ENCODE measurements around the gene AMDHD1.

DNA sequence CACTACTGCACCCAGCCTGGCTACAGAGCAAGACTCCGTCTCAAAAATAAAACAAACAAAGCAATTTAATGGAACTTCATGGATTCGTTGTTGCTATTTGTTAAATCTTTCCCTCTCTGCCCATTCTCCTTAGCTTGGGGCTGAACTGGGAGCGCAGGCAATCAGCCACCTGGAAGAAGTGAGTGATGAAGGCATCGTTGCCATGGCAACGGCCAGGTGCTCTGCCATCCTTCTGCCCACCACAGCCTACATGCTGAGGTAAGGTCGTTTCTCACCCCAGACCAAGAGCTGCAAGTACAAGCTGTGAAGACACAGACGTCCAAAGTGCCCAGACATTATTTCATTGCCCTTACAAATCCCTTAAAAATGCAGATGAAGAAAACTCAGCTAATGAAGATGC is 19.1 kb downstream of the AMDHD1 start:
- TF ChIP-seq CTCF (IDR thresholded peaks at IDR 0.05 in 8 of 11, conservative IDR thresholded peaks at IDR 0.05 in 3 of 11) (no peak), POLR2A (IDR thresholded peaks at IDR 0.05) (no peak), POLR2AphosphoS5 (IDR thresholded peaks at IDR 0.05) (no peak)

Data from spleen (tissue), 7 donors.